ENCODE measurements around the gene EPS8L3.
A peak's percentile ranks its signal among the peaks of the same experiment; 100 is the strongest.

The EPS8L3 gene

GRCh38 chr1:109791495-109792043 lies 27.8 kb upstream of the EPS8L3 start:
- no peak for TF ChIP-seq CTCF (IDR thresholded peaks at IDR 0.05; ENCODE audit: low read depth, low read length)
- no peak overlapping the region for H3K4me3 ChIP-seq (ENCODE audit: low read depth, low read length)

- no peak for TF ChIP-seq CTCF (IDR thresholded peaks at IDR 0.05; ENCODE audit: low read depth, low read length)
- H3K4me3 ChIP-seq (ENCODE audit: low read depth, low read length) = no peak overlapping the region
Observed at GRCh38 chr1:109790735-109791494, 27.2 kb upstream of the EPS8L3 start.

- H3K4me3 ChIP-seq (ENCODE audit: low read depth, low read length) = no peak overlapping the region
- TF ChIP-seq CTCF (IDR thresholded peaks at IDR 0.05; ENCODE audit: low read depth, low read length) = no peak
Observed at GRCh38 chr1:109790329-109790728, 26.6 kb upstream of the EPS8L3 start.

GRCh38 chr1:109789551-109790180 lies 25.9 kb upstream of the EPS8L3 start:
- TF ChIP-seq CTCF (IDR thresholded peaks at IDR 0.05; ENCODE audit: low read depth, low read length) = no peak
- no peak overlapping the region for H3K4me3 ChIP-seq (ENCODE audit: low read depth, low read length)

GRCh38 chr1:109788695-109789521 lies 25.2 kb upstream of the EPS8L3 start:
- peak; percentile 47 for TF ChIP-seq CTCF (IDR thresholded peaks at IDR 0.05; ENCODE audit: low read depth, low read length)
- no peak overlapping the region for H3K4me3 ChIP-seq (ENCODE audit: low read depth, low read length)

GRCh38 chr1:109787845-109788601 lies 24.3 kb upstream of the EPS8L3 start:
- no peak for TF ChIP-seq CTCF (IDR thresholded peaks at IDR 0.05; ENCODE audit: low read depth, low read length)
- no peak overlapping the region for H3K4me3 ChIP-seq (ENCODE audit: low read depth, low read length)

Data from WI38 (cell line).